ENCODE results near the gene RIPOR1.

The RIPOR1 gene

DNA sequence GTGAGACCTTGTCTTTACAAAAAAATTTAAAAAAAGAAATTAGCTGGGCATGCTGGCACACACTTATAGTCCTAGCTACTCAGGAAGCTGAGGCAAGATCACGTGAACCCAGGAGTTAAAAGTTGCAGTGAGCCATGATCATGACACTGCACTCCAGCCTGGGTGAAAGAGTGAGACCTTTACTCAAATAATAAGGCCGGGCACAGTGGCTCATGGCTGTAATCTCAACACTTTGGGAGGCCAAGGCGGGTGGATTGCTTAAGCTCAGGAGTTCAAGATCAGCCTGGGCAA lies 11.5 kb upstream of the RIPOR1 start:
- Histone ChIP-seq H3K9ac (ENCODE audit: low read length in 5 of 5) (no peak overlapping the region), H3K27ac (ENCODE audit: low read depth, low read length) (no peak overlapping the region), H3K27me3 (ENCODE audit: control insufficient read depth in 5 of 5, insufficient read depth in 4 of 5, low read length in 5 of 5) (no peaks in the 10 kb centered on the region), H3K9me3 (ENCODE audit: control insufficient read depth in 5 of 5, low read length in 5 of 5) (no peaks in the 10 kb centered on the region), H3K4me3 (ENCODE audit: low read depth in 1 of 5, low read length in 5 of 5) (no peak overlapping the region), H3K36me3 (ENCODE audit: control insufficient read depth in 5 of 5, insufficient read depth in 5 of 5, low read length in 5 of 5) (no peaks in the 10 kb centered on the region), H3K4me1 (ENCODE audit: control insufficient read depth in 5 of 5, insufficient read depth in 5 of 5, low read length in 5 of 5) (peaks cover 6 to 25% (median 10%) of the 10 kb centered on the region in 5 donors)

- peaks cover 6 to 25% (median 10%) of the 10 kb centered on the region in 5 donors for H3K4me1 ChIP-seq (ENCODE audit: control insufficient read depth in 5 of 5, insufficient read depth in 5 of 5, low read length in 5 of 5)
- no peak overlapping the region for H3K4me3 ChIP-seq (ENCODE audit: low read depth in 1 of 5, low read length in 5 of 5)
- no peaks in the 10 kb centered on the region for H3K27me3 ChIP-seq (ENCODE audit: control insufficient read depth in 5 of 5, insufficient read depth in 4 of 5, low read length in 5 of 5)
- H3K9ac ChIP-seq (ENCODE audit: low read length in 5 of 5), result no peak overlapping the region
- H3K9me3 ChIP-seq (ENCODE audit: control insufficient read depth in 5 of 5, low read length in 5 of 5), result no peaks in the 10 kb centered on the region
- H3K27ac ChIP-seq (ENCODE audit: low read depth, low read length), result no peak overlapping the region
- H3K36me3 ChIP-seq (ENCODE audit: control insufficient read depth in 5 of 5, insufficient read depth in 5 of 5, low read length in 5 of 5), result no peaks in the 10 kb centered on the region
Observed at GRCh38 chr16:67517661-67518423, 10.8 kb upstream of the RIPOR1 start.

- no peaks in the 10 kb centered on the region for H3K36me3 ChIP-seq (ENCODE audit: control insufficient read depth in 5 of 5, insufficient read depth in 5 of 5, low read length in 5 of 5)
- H3K9me3 ChIP-seq (ENCODE audit: control insufficient read depth in 5 of 5, low read length in 5 of 5), result no peaks in the 10 kb centered on the region
- peaks cover 6 to 25% (median 10%) of the 10 kb centered on the region in 5 donors for H3K4me1 ChIP-seq (ENCODE audit: control insufficient read depth in 5 of 5, insufficient read depth in 5 of 5, low read length in 5 of 5)
- H3K27ac ChIP-seq (ENCODE audit: low read depth, low read length), result no peak overlapping the region
- no peak overlapping the region for H3K9ac ChIP-seq (ENCODE audit: low read length in 5 of 5)
- no peaks in the 10 kb centered on the region for H3K27me3 ChIP-seq (ENCODE audit: control insufficient read depth in 5 of 5, insufficient read depth in 4 of 5, low read length in 5 of 5)
- no peak overlapping the region for H3K4me3 ChIP-seq (ENCODE audit: low read depth in 1 of 5, low read length in 5 of 5)
Observed at GRCh38 chr16:67518676-67519075, 10.0 kb upstream of the RIPOR1 start.

DNA sequence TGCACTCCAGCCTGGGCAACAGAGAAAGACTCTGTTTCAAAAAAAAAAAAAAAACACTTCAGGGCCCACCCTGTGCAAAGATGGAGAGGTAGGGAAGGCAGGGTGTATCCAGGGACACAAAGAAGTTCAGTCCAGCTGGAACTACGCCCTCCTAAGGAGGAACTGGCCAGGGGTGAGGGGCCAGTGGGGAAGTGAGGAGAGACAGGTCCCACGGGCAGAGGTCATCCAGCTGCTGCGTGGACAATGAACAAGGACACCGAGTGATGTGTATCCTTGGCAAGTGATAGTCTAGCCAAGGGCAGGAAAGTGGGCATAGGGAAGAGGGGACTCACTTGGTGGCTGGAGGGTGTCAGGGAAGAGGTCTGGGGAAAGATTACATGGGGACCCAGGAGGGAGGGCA lies 9.4 kb upstream of the RIPOR1 start:
- no peak overlapping the region for H3K9ac ChIP-seq (ENCODE audit: low read length in 5 of 5)
- H3K4me1 ChIP-seq (ENCODE audit: control insufficient read depth in 5 of 5, insufficient read depth in 5 of 5, low read length in 5 of 5), result peaks cover 6 to 25% (median 10%) of the 10 kb centered on the region in 5 donors
- no peaks in the 10 kb centered on the region for H3K9me3 ChIP-seq (ENCODE audit: control insufficient read depth in 5 of 5, low read length in 5 of 5)
- no peaks in the 10 kb centered on the region for H3K27me3 ChIP-seq (ENCODE audit: control insufficient read depth in 5 of 5, insufficient read depth in 4 of 5, low read length in 5 of 5)
- no peak overlapping the region for H3K4me3 ChIP-seq (ENCODE audit: low read depth in 1 of 5, low read length in 5 of 5)
- H3K36me3 ChIP-seq (ENCODE audit: control insufficient read depth in 5 of 5, insufficient read depth in 5 of 5, low read length in 5 of 5), result no peaks in the 10 kb centered on the region
- H3K27ac ChIP-seq (ENCODE audit: low read depth, low read length), result no peak overlapping the region

DNA sequence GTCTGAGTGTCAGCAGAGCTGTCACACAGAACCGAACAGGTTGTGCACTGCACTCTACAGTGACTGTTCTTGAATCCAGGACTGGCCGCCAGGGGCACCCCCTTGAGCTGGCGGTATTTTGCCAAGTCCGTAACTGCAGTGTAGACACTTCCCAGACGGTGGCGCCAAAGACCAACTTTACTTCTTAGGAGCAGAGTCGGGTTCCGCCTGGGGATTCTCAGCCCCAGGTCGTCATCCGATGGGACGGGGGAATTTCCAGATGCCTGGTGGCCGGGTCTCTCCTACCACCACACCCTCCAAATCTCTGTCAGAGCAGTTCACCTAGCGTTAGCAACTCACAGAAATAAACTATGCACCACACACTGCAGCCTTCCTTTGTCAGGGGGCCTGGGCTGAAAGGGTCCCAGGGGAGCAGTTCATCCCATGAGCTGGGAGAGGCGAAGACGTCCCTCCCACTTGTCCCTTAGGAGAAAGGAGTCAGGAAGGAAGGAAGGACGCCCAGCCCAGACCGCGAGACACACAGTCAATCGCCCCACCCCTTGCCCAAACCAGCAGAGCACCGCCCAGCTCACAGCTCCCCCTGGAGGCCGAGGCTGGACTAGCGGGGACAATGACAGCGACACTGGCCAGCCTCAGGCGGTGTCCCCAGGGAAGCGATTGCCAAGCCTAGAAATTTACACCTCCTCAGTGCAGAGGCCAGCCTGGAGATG lies 7.4 kb upstream of the RIPOR1 start:
- H3K9ac ChIP-seq (ENCODE audit: low read length in 5 of 5), result peak overlapping the region; percentile 51 to 80 (median 68)
- no peaks in the 10 kb centered on the region for H3K36me3 ChIP-seq (ENCODE audit: control insufficient read depth in 5 of 5, insufficient read depth in 5 of 5, low read length in 5 of 5)
- peak overlapping the region; percentile 51 to 77 (median 67) for H3K4me3 ChIP-seq (ENCODE audit: low read depth in 1 of 5, low read length in 5 of 5)
- H3K4me1 ChIP-seq (ENCODE audit: control insufficient read depth in 5 of 5, insufficient read depth in 5 of 5, low read length in 5 of 5), result peaks cover 4 to 20% (median 8%) of the 10 kb centered on the region in 5 donors
- H3K27me3 ChIP-seq (ENCODE audit: control insufficient read depth in 5 of 5, insufficient read depth in 4 of 5, low read length in 5 of 5), result no peaks in the 10 kb centered on the region
- H3K9me3 ChIP-seq (ENCODE audit: control insufficient read depth in 5 of 5, low read length in 5 of 5), result no peaks in the 10 kb centered on the region
- H3K27ac ChIP-seq (ENCODE audit: low read depth, low read length), result peak overlapping the region; percentile 90

DNA sequence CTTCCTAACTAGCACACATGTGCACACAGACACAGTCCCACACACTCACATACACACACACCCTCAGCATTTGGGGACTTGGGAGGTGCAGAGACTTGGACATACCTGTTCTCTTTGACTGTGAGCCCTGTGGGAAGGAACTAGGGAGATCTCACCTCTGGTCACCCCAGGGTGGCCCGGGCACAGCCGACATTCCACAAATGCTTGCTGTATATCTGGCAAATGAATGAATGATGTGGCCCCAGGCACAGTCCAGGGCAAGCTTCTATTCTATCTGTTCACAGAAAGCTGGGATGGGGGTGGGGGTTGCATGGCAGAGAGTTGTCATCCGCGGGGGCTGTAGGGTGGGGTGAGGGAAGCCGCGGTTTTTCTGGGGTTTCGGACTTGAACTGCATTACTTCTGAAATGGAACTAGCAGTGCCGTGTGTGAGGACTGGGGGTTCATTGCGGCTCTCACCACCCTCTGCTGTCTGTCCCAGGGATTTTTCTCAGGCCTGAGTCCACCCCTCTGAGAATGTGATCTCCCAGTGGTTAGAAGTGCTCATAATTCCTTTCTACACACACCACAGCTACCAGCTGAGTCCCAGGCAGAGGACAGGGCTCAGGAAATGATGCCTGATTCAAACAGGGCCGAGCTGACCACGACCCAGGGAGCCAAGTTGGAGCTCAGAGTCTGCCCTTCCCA lies 3.3 kb upstream of the RIPOR1 start:
- Histone ChIP-seq H3K4me3 (ENCODE audit: low read depth in 1 of 5, low read length in 5 of 5) (no peak overlapping the region), H3K9me3 (ENCODE audit: control insufficient read depth in 5 of 5, low read length in 5 of 5) (no peaks in the 10 kb centered on the region), H3K27me3 (ENCODE audit: control insufficient read depth in 5 of 5, insufficient read depth in 4 of 5, low read length in 5 of 5) (no peaks in the 10 kb centered on the region), H3K4me1 (ENCODE audit: control insufficient read depth in 5 of 5, insufficient read depth in 5 of 5, low read length in 5 of 5) (peaks cover 4 to 36% (median 27%) of the 10 kb centered on the region in 5 donors), H3K9ac (ENCODE audit: low read length in 5 of 5) (no peak overlapping the region), H3K36me3 (ENCODE audit: control insufficient read depth in 5 of 5, insufficient read depth in 5 of 5, low read length in 5 of 5) (no peaks in the 10 kb centered on the region), H3K27ac (ENCODE audit: low read depth, low read length) (no peak overlapping the region)

DNA sequence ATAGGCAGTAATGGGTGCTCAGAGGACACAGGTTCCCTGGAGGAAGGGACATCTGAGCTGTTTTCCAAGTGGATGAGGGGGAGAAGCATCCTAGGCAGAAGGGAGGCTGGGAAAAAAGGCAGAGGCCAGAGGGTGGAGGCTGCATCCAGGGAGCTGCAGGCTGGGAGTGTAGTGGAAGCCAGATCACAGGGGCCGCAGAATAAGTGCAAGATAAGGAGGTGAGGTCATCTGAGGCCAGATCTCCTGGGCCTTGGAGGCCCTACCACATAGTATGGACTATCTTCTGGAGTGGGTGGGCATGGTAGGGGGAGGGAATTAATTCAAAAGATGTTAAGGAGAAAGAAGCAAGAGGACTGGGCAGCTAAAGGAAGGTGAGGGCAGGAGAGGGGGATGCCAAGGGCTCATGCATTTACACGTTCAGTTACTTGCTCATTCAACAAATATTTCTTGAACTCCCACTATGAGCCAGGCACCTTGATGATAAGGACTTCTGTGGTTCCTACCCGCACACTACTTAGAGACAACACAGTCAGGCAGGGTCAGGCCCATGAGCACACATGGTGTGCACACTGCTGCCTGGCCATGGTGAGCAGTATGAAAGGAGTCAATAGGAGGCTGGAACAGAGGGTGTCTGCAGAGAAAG lies 2.4 kb upstream of the RIPOR1 start:
- Histone ChIP-seq H3K4me3 (ENCODE audit: low read depth in 1 of 5, low read length in 5 of 5) (no peak overlapping the region), H3K27ac (ENCODE audit: low read depth, low read length) (no peak overlapping the region), H3K4me1 (ENCODE audit: control insufficient read depth in 5 of 5, insufficient read depth in 5 of 5, low read length in 5 of 5) (peaks cover 7 to 39% (median 34%) of the 10 kb centered on the region in 5 donors), H3K9me3 (ENCODE audit: control insufficient read depth in 5 of 5, low read length in 5 of 5) (no peaks in the 10 kb centered on the region), H3K9ac (ENCODE audit: low read length in 5 of 5) (no peak overlapping the region), H3K27me3 (ENCODE audit: control insufficient read depth in 5 of 5, insufficient read depth in 4 of 5, low read length in 5 of 5) (no peaks in the 10 kb centered on the region), H3K36me3 (ENCODE audit: control insufficient read depth in 5 of 5, insufficient read depth in 5 of 5, low read length in 5 of 5) (no peaks in the 10 kb centered on the region)

DNA sequence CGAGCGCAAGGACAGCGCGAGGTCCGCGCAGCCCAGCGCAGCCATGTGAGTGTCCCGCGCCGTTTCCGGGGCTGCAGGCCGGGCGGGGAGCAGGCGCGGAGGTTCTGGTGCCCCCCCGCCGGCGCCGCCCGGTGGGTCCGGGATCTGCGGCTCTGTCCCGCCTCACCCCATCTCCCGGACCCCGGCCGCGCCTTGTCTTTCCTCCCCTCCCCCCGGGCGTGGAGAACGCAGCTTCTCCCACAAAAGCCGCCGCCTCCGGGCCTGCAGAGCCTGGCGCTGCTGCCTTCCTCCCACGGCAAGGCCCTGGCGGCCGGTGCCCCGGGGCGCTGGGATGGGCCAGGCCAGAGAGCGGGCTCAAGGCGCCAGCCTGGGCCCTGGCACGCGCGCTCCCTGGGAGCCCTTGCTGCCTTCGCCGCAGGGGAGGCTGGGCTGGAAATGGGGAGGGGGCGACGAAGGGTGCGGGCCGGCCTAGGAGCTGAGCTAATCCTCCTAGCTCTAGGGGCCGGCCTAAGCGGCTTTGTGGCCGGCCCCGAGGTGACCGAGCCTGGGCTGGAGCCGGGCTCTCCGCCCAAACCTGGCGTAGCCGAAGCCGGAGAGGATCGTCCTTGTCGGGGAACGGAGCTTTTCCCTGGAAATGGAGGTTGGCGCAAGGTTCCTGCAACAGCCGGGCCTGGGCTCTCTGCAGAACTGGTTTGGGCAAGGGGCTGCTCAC lies 397 bp downstream of the RIPOR1 start:
- H3K4me1 ChIP-seq (ENCODE audit: control insufficient read depth in 5 of 5, insufficient read depth in 5 of 5, low read length in 5 of 5), result peaks cover 3 to 52% (median 40%) of the 10 kb centered on the region in 5 donors
- H3K27me3 ChIP-seq (ENCODE audit: control insufficient read depth in 5 of 5, insufficient read depth in 4 of 5, low read length in 5 of 5), result no peaks in the 10 kb centered on the region
- H3K4me3 ChIP-seq (ENCODE audit: low read depth in 1 of 5, low read length in 5 of 5), result peak overlapping the region; percentile 84 to 94 (median 85)
- peak overlapping the region; percentile 87 to 97 (median 91) for H3K9ac ChIP-seq (ENCODE audit: low read length in 5 of 5)
- no peaks in the 10 kb centered on the region for H3K9me3 ChIP-seq (ENCODE audit: control insufficient read depth in 5 of 5, low read length in 5 of 5)
- H3K27ac ChIP-seq (ENCODE audit: low read depth, low read length), result peak overlapping the region; percentile 93
- H3K36me3 ChIP-seq (ENCODE audit: control insufficient read depth in 5 of 5, insufficient read depth in 5 of 5, low read length in 5 of 5), result no peaks in the 10 kb centered on the region

DNA sequence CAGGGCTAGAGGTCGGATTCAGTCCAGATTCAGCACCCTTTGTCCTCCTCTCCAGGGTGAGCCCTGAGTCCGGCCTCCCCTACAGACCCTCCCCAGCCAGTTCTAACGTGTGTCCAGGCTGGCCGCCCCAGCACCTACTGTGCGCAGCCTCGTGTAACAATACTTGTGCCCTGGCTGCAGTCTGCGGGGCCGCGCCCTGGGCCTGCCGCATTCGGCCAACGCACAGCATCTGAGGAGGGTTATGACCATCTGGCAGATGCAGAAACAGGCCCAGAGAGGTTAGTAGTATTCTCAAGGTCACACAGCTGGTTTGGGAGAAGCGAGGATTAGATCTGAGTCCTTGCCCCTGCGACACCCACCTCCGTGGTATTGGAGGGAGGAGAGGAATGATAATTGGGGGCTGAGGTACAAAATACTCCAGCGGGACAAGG lies 968 bp downstream of the RIPOR1 start:
- H3K9ac ChIP-seq (ENCODE audit: low read length in 5 of 5), result peak overlapping the region; percentile 87 to 97 (median 91)
- peak overlapping the region; percentile 93 for H3K27ac ChIP-seq (ENCODE audit: low read depth, low read length)
- no peaks in the 10 kb centered on the region for H3K27me3 ChIP-seq (ENCODE audit: control insufficient read depth in 5 of 5, insufficient read depth in 4 of 5, low read length in 5 of 5)

More for the DNA sequence above, 968 bp downstream of the RIPOR1 start:
- Histone ChIP-seq H3K4me3 (ENCODE audit: low read depth in 1 of 5, low read length in 5 of 5) (peak overlapping the region; percentile 84 to 94 (median 85)), H3K9me3 (ENCODE audit: control insufficient read depth in 5 of 5, low read length in 5 of 5) (no peaks in the 10 kb centered on the region), H3K36me3 (ENCODE audit: control insufficient read depth in 5 of 5, insufficient read depth in 5 of 5, low read length in 5 of 5) (no peaks in the 10 kb centered on the region), H3K4me1 (ENCODE audit: control insufficient read depth in 5 of 5, insufficient read depth in 5 of 5, low read length in 5 of 5) (peaks cover 3 to 52% (median 40%) of the 10 kb centered on the region in 5 donors)
